K562 treated with DMSO at 1 percent for 12 hours (cell line): ENCODE results near the gene SEPTIN8. TPM values are rescaled to one million over a fixed set of nuclear protein-coding genes. Genes with fewer than 3 reads are reported as not detected.

Experiments used
- total RNA-seq: library from RNA; unstranded; fragments of 300-600 nt; gene quantifications from 2 replicates; pipeline ENCODE4 v1.2.3, GENCODE V29; 2022; ENCODE audit not compliant: insufficient read depth

Gene SEPTIN8
- total RNA-seq: 32.5 and 94.8 TPM in 2 replicates

GRCh38 chr5:132777209-132778069 is at the start of gene SEPTIN8:
Gene SEPTIN8, minus strand, starts transcription at chr5:132777239. Its CDS starts 102 bp downstream, at chr5:132777137.

GRCh38 chr5:132812781-132813598 is 36.0 kb upstream of the SEPTIN8 start, which contains the start of gene SOWAHA:
Gene SOWAHA, plus strand, starts transcription at chr5:132813302. Its CDS starts 320 bp downstream, at chr5:132813622.

GRCh38 chr5:132746954-132747615 is 30.0 kb downstream of the SEPTIN8 start, which contains the start of gene CCNI2:
Gene CCNI2, plus strand, starts transcription at chr5:132747426. Its CDS starts 70 bp downstream, at chr5:132747496.

GRCh38 chr5:132736853-132737833 is 39.9 kb downstream of the SEPTIN8 start, which contains the start of gene KIF3A:
Gene KIF3A, minus strand, starts transcription at chr5:132737546. Its CDS starts 127 bp downstream, at chr5:132737419.

Other genes starting within 250 kb of the SEPTIN8 start
- not detected in 2 replicates for gene IL5, start 233.7 kb downstream of the SEPTIN8 start, total RNA-seq
- 8.2 and 25.8 TPM in 2 replicates for gene RAD50, start 220.3 kb downstream of the SEPTIN8 start, total RNA-seq
- gene IL13, start 119.1 kb downstream of the SEPTIN8 start, total RNA-seq: not detected in 2 replicates
- gene IL4, start 103.2 kb downstream of the SEPTIN8 start, total RNA-seq: not detected in 2 replicates
- 3.6 and 5.4 TPM in 2 replicates for gene KIF3A, start 39.7 kb downstream of the SEPTIN8 start, total RNA-seq
- gene CCNI2, start 29.8 kb downstream of the SEPTIN8 start, total RNA-seq: 6.4 and 10.8 TPM in 2 replicates
- gene SOWAHA, start 36.1 kb upstream of the SEPTIN8 start, total RNA-seq: not detected in 2 replicates
- gene SHROOM1, start 53.4 kb upstream of the SEPTIN8 start, total RNA-seq: 21.6 and 40.0 TPM in 2 replicates
- gene GDF9, start 89.2 kb upstream of the SEPTIN8 start, total RNA-seq: not detected in 2 replicates
- 164 and 351 TPM in 2 replicates for gene UQCRQ, start 89.4 kb upstream of the SEPTIN8 start, total RNA-seq
- gene LEAP2, start 96.4 kb upstream of the SEPTIN8 start, total RNA-seq: 0.96 and 5.3 TPM in 2 replicates
- 2.5 and 27.3 TPM in 2 replicates for gene AFF4, start 186.4 kb upstream of the SEPTIN8 start, total RNA-seq
- gene ZCCHC10, start 249.3 kb upstream of the SEPTIN8 start, total RNA-seq: 45.8 and 46.9 TPM in 2 replicates